ENCODE measurements around the gene INO80E. TPM values are rescaled to one million over a fixed set of nuclear protein-coding genes. Genes with fewer than 3 reads are reported as not detected.

Gene INO80E
- total and polyA plus RNA-seq, 2 of the 8 experiments (the other 6 are each of a cell fraction or from before 2014, with no cell fraction given): 43.0 to 91.2 TPM

- Histone ChIP-seq H3K36me3 (ENCODE audit: control insufficient read depth in 2 of 4, insufficient read depth in 4 of 4, low read length in 3 of 4) (peaks cover 14 to 77% (median 59%) of the 10 kb centered on the region in 4 experiments), H3K18ac (ENCODE audit: extremely low read depth, low read length) (no peak overlapping the region), H2BK20ac (ENCODE audit: low read length) (no peak overlapping the region), H4K91ac (replicated peaks; ENCODE audit: insufficient read length, low read length) (no peak overlapping the region), H3K27me3 (replicated peaks in 1 of 4; ENCODE audit: control insufficient read depth in 3 of 4, extremely low read depth in 1 of 4, insufficient read depth in 3 of 4, low read length in 3 of 4) (no peaks in the 10 kb centered on the region), H4K5ac (ENCODE audit: insufficient read length, low read depth, low read length) (no peak overlapping the region), H4K20me1 (replicated peaks in 1 of 2; ENCODE audit: control insufficient read depth in 1 of 2, insufficient read depth in 2 of 2, low read length in 2 of 2) (no peaks in the 10 kb centered on the region), H3K56ac (replicated peaks; ENCODE audit: insufficient read length, low read depth, low read length) (no peak overlapping the region), H3K14ac (ENCODE audit: insufficient read length) (no peak overlapping the region), H2BK5ac (ENCODE audit: low read depth, low read length) (no peak overlapping the region), H2BK120ac (replicated peaks; ENCODE audit: low read depth, low read length) (no peak overlapping the region), H3K4ac (replicated peaks; ENCODE audit: insufficient read length, low read depth, low read length) (no peak overlapping the region), H3K23ac (ENCODE audit: insufficient read length) (no peak overlapping the region), H3K79me2 (ENCODE audit: control insufficient read depth in 1 of 2, insufficient read depth in 2 of 2, low read length in 2 of 2) (no peaks in the 10 kb centered on the region), H2BK12ac (ENCODE audit: low read depth, low read length) (no peak overlapping the region), H3K27ac (ENCODE audit: low read depth, low read length) (no peak overlapping the region), H2AK5ac (ENCODE audit: low read depth, low read length) (no peak overlapping the region), H3K79me1 (ENCODE audit: low read depth, low read length) (0 out of 2 replicates have a peak, but pooled peaks cover 2% of the 10 kb centered on the region), H3K23me2 (ENCODE audit: low read depth, low read length) (no peaks in the 10 kb centered on the region), H2BK15ac (ENCODE audit: low read length) (no peak overlapping the region), H3K4me2 (ENCODE audit: insufficient read depth in 1 of 2, low read depth in 2 of 2, low read length in 2 of 2) (no peak overlapping the region), H3K4me1 (replicated peaks in 1 of 4; ENCODE audit: control insufficient read depth in 3 of 4, insufficient read depth in 4 of 4, low read length in 3 of 4) (no peaks in the 10 kb centered on the region), H3K9me3 (ENCODE audit: insufficient read depth in 2 of 2, low read depth in 1 of 2, low read length in 1 of 2) (no peaks in the 10 kb centered on the region), H4K8ac (ENCODE audit: extremely low read depth, insufficient read depth, low read length) (no peak overlapping the region), H2AFZ (ENCODE audit: low read length) (no peak overlapping the region), H3K4me3 (ENCODE audit: extremely low read depth in 1 of 4, insufficient read depth in 2 of 4, low read depth in 3 of 4, low read length in 4 of 4) (no peak overlapping the region), H3K9ac (replicated peaks in 1 of 4; ENCODE audit: extremely low read depth in 1 of 4, low read depth in 3 of 4, low read length in 3 of 4) (no peak overlapping the region)
- ChIA-PET POLR2A (ENCODE audit: partially characterized antibody) (interaction anchor here (1.3 to 2.7 kb wide), 2 partner anchors 11 to 78 kb away, joined by 4 to 8 read pairs; partner anchors contain the start of gene TAOK2), CTCF (ENCODE audit: partially characterized antibody) (interaction anchor here (0.9 to 1.8 kb wide), 4 partner anchors 9 to 48 kb away, joined by 3 to 7 read pairs (median 3); no protein-coding TSS in a partner anchor)
- TF ChIP-seq NANOG (IDR thresholded peaks at IDR 0.05; ENCODE audit: insufficient read depth, low read depth, low read length, poor library complexity, severe bottlenecking) (no peak), KDM4A (IDR thresholded peaks at IDR 0.05; ENCODE audit: low read depth, low read length, severe bottlenecking) (no peak)
- no peak for FAIRE-seq
- WGBS, 2 experiments (ENCODE audit: extremely low coverage in 1 of 2, insufficient coverage in 1 of 2, insufficient read length in 1 of 2, insufficient replicate concordance in 2 of 2, low coverage in 1 of 2, low lambda C conversion rate in 2 of 2, missing lambda C conversion rate in 1 of 2): 84% methylated on average over 6 of the region's 6 CpGs; no CpG with 5 or more reads in 1 of the 2 experiments
- DNase-seq (ENCODE audit: low read depth in 1 of 2, low spot score in 2 of 2): no peak
Observed at GRCh38 chr16:29984137-29984763, 11.8 kb upstream of the INO80E start.
